K562 (cell line): ENCODE measurements around the gene TBC1D1. TPM values are rescaled to one million over a fixed set of nuclear protein-coding genes. Genes with fewer than 3 reads are reported as not detected.

ENCODE experiments used
- ATAC-seq: fragments of 200-7000 bp; cut with Tn5 transposase; 3 replicates; pipeline ENCODE4 v1.9.1; 2020; ENCODE audit warnings: moderate library complexity
- BruUV-seq: library from RNA; stranded (reverse); fragments of 400-500 nt; replicated peaks from 2 replicates; lab custom pipeline; 2021; lab: Mats Ljungman, UMichigan
- CTCF ChIA-PET: fragments of 300-600 bp; formaldehyde crosslinking; extraction: SDS; loops from one replicate; lab custom pipeline; 2021; ENCODE audit warnings: low intra/inter-chr PET ratio; lab: Yijun Ruan, JAX
- POLR2A ChIA-PET: fragments of 300-600, 350-650 bp; sonication (Branson Sonifier 250); formaldehyde crosslinking; extraction: SDS; loops from one replicate; lab custom pipeline; 2021; ENCODE audit warnings: antibody characterized with exemption, inconsistent platforms; lab: Yijun Ruan, JAX
- DNase-seq, 4 experiments: peaks; one replicate each; pipeline versions ENCODE4 v3.0.0 to v3.0.0-alpha.2; 2011 to 2018; ENCODE audit warnings: low spot score in 3 of 4, mixed read lengths in 3 of 4; ENCODE audit errors: extremely low read depth in 1 of 4
- FAIRE-seq: peaks from 2 replicates; lab custom pipeline; 2011; peaks lifted over from hg19 to GRCh38; lab: Jason Lieb, UNC
- H2AFZ ChIP-seq: 2 replicates; pipeline ENCODE4 v1.6.0; 2011; ENCODE audit warnings: low read depth, low read length, control low read depth, inconsistent platforms
- H3K27ac ChIP-seq: fragments of 200-600 bp; 3 replicates; pipeline ENCODE4 v1.8.0; 2011; ENCODE audit warnings: low read depth, mild to moderate bottlenecking, control low read depth, inconsistent platforms, low read length, moderate library complexity, mixed read lengths; ENCODE audit errors: extremely low read depth
- H3K27me3 ChIP-seq, 2 experiments: fragments of 300-600 bp in 1 of 2; 2 replicates in 1 of 2; 3 replicates in 1 of 2; pipeline versions ENCODE4 v1.6.0 to v1.8.0; 2011; ENCODE audit warnings: inconsistent platforms in 2 of 2, low read length in 2 of 2, mild to moderate bottlenecking in 1 of 2, mixed read lengths in 1 of 2, moderate library complexity in 1 of 2; ENCODE audit not compliant: control insufficient read depth in 2 of 2, insufficient read depth in 2 of 2
- H3K36me3 ChIP-seq: fragments of 300-600 bp; 3 replicates; pipeline ENCODE4 v1.8.0; 2011; ENCODE audit warnings: mild to moderate bottlenecking, low read length, inconsistent platforms; ENCODE audit not compliant: control insufficient read depth, insufficient read depth
- H3K4me1 ChIP-seq, 2 experiments: fragments of 200-600 bp in 1 of 2; replicated peaks in 1 of 2; 2 replicates in 1 of 2; 3 replicates in 1 of 2; pipeline versions ENCODE4 v1.5.1 to v1.8.0; 2011; ENCODE audit warnings: inconsistent platforms in 2 of 2, low read length in 2 of 2, mild to moderate bottlenecking in 1 of 2, mixed read lengths in 1 of 2, moderate library complexity in 1 of 2; ENCODE audit not compliant: control insufficient read depth in 2 of 2, insufficient read depth in 2 of 2
- H3K4me2 ChIP-seq: 2 replicates; pipeline ENCODE4 v1.6.1; 2011; ENCODE audit warnings: low read length, control low read depth, inconsistent platforms, mixed read lengths; ENCODE audit not compliant: insufficient read depth
- H3K4me3 ChIP-seq: fragments of 200-600 bp; sonication (generic), shearing (Covaris generic); 2 replicates; pipeline ENCODE4 v1.5.1; 2016; ENCODE audit warnings: control low read depth, inconsistent platforms
- H3K79me2 ChIP-seq: fragments of 200-600 bp; 3 replicates; pipeline ENCODE4 v1.8.0; 2011; ENCODE audit warnings: low read length, inconsistent platforms; ENCODE audit not compliant: control insufficient read depth, insufficient read depth
- H3K9ac ChIP-seq, 2 experiments: 2 replicates each; pipeline versions ENCODE4 v1.6.0 to v1.6.1; 2011; ENCODE audit warnings: low read depth in 2 of 2, low read length in 2 of 2, control low read depth in 1 of 2, inconsistent platforms in 1 of 2, mild to moderate bottlenecking in 1 of 2, mixed read lengths in 1 of 2; ENCODE audit not compliant: insufficient read depth in 1 of 2
- H3K9me1 ChIP-seq: one replicate; pipeline ENCODE4 v1.6.0; 2011; ENCODE audit warnings: inconsistent platforms, mild to moderate bottlenecking, low read length, moderate library complexity; ENCODE audit not compliant: control insufficient read depth, insufficient read depth
- H3K9me3 ChIP-seq: replicated peaks from 2 replicates; pipeline ENCODE4 v1.5.1; 2011; ENCODE audit warnings: low read depth, low read length, inconsistent platforms; ENCODE audit not compliant: control insufficient read depth, insufficient read depth
- H4K20me1 ChIP-seq: replicated peaks from 2 replicates; pipeline ENCODE4 v1.6.1; 2011; ENCODE audit warnings: low read length, inconsistent platforms, mixed read lengths; ENCODE audit not compliant: control insufficient read depth, insufficient read depth
- MXD1 ChIP-seq: fragments of 250-450 bp; sonication (Bioruptor Pico); IDR thresholded peaks from 2 replicates; pipeline ENCODE4 v1.8.0; 2021; ENCODE audit warnings: borderline replicate concordance, mild to moderate bottlenecking, moderate library complexity; ENCODE audit not compliant: poor library complexity, severe bottlenecking
- NEUROD1 ChIP-seq: fragments of 150-350 bp; IDR thresholded peaks from 2 replicates; pipeline ENCODE4 v1.6.1; 2014; ENCODE audit warnings: borderline replicate concordance, low read length, low read depth; ENCODE audit not compliant: partially characterized antibody
- TAF9B ChIP-seq: fragments of 450-650 bp; IDR thresholded peaks from 2 replicates; pipeline ENCODE4 v1.6.1; 2018; ENCODE audit warnings: mild to moderate bottlenecking; ENCODE audit not compliant: partially characterized antibody
- WGBS: fragments of 100-300 bp; shearing (Covaris generic); methylation state at CpG from one replicate; pipeline ENCODE4 v1.1.6; 2016; ENCODE audit warnings: low coverage, mixed read lengths; ENCODE audit not compliant: insufficient coverage; ENCODE audit errors: missing lambda C conversion rate; 5-methylcytosine and 5-hydroxymethylcytosine counted together
- in situ Hi-C: fragments of 300-500 bp; cut with MboI; formaldehyde crosslinking; loops from 4 replicates; pipeline ENCODE4 v1.15.0; 2018; ENCODE audit warnings: inconsistent platforms, mixed read lengths
- intact Hi-C: fragments of 100-400 bp; cut with micrococcal nuclease; formaldehyde crosslinking; loops from 2 replicates; pipeline ENCODE4 v1.14.2; 2022
- polyA plus RNA-seq, 8 experiments: library from polyadenylated mRNA; depleted of rRNA in 4 of 8; stranded (reverse) in 5 of 8; unstranded in 3 of 8; fragments of >200 nt; fragmentation: Nextera tagmentation in 2 of 8; fragmentation: Illumina TruSeq in 1 of 8; extraction: Ambion mirVana in 2 of 8; extraction: Trizol in 1 of 8; gene quantifications; 2 replicates each; pipeline versions ENCODE4 v1.2.1 to v1.2.3, GENCODE V29; 2011 to 2014; ENCODE audit warnings: inconsistent platforms in 1 of 8, missing spikeins in 1 of 8
- total RNA-seq, 7 experiments: library from RNA; depleted of rRNA in 6 of 7; stranded (reverse); fragments of >200 nt in 6 of 7; fragmentation: Illumina TruSeq in 2 of 7; extraction: Trizol in 2 of 7; gene quantifications; 2 replicates each; pipeline versions ENCODE4 v1.2.1 to v1.2.3, GENCODE V29; 2011 to 2021; ENCODE audit warnings: low replicate concordance in 1 of 7
- TF ChIP-seq, protein P1 (sequence below): fragments of 250-450 bp; sonication (Bioruptor Pico); IDR thresholded peaks from 2 replicates; pipeline ENCODE4 v1.4.0; 2020; ENCODE audit warnings: mild to moderate bottlenecking, moderate library complexity

Gene TBC1D1
- total and polyA plus RNA-seq, 9 of the 15 experiments (the other 6 are each of a cell fraction or from before 2014, with no cell fraction given): 0.59 to 14.2 (median 8.8) TPM

GRCh38 chr4:37998226-37998625 is 107.3 kb downstream of the TBC1D1 start:
- Histone ChIP-seq H4K20me1 (peaks cover 6% of the 10 kb centered on the region; the same call in 1 of the 2 replicates), H3K4me3 (no peak overlapping the region), H2AFZ (no peak overlapping the region), H3K36me3 (no peaks in the 10 kb centered on the region)
- ChIA-PET POLR2A (no interaction called here), CTCF (no interaction called here)
- intact Hi-C loops: no loop called here
- BruUV-seq: no TSS peak
- no peak for FAIRE-seq
- TF ChIP-seq, protein P1, sequence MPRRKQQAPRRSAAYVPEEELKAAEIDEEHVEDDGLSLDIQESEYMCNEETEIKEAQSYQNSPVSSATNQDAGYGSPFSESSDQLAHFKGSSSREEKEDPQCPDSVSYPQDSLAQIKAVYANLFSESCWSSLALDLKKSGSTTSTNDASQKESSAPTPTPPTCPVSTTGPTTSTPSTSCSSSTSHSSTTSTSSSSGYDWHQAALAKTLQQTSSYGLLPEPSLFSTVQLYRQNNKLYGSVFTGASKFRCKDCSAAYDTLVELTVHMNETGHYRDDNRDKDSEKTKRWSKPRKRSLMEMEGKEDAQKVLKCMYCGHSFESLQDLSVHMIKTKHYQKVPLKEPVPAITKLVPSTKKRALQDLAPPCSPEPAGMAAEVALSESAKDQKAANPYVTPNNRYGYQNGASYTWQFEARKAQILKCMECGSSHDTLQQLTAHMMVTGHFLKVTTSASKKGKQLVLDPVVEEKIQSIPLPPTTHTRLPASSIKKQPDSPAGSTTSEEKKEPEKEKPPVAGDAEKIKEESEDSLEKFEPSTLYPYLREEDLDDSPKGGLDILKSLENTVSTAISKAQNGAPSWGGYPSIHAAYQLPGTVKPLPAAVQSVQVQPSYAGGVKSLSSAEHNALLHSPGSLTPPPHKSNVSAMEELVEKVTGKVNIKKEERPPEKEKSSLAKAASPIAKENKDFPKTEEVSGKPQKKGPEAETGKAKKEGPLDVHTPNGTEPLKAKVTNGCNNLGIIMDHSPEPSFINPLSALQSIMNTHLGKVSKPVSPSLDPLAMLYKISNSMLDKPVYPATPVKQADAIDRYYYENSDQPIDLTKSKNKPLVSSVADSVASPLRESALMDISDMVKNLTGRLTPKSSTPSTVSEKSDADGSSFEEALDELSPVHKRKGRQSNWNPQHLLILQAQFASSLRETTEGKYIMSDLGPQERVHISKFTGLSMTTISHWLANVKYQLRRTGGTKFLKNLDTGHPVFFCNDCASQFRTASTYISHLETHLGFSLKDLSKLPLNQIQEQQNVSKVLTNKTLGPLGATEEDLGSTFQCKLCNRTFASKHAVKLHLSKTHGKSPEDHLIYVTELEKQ (CRISPR knock-in tag): no peak
- TF ChIP-seq TAF9B (no peak), MXD1 (no peak), NEUROD1 (no peak)
- TF ChIP-seq, all 486 proteins: peak for 0
- 3% methylated on average over 7 of the region's 9 CpGs for WGBS
- H3K4me1 ChIP-seq: peaks cover 3 to 7% of the 10 kb centered on the region in 2 experiments; a peak in 3 of 5 replicates
- H3K79me2 ChIP-seq: no peaks in the 10 kb centered on the region
- DNase-seq: no peak
- H3K9me3 ChIP-seq: no peaks in the 10 kb centered on the region
- H3K4me2 ChIP-seq: no peak overlapping the region
- in situ Hi-C loops: no loop called here
- peaks cover 9 to 12% of the 10 kb centered on the region in 2 experiments; a peak in 3 of 5 replicates for H3K27me3 ChIP-seq
- ATAC-seq: no peak
- no peak overlapping the region for H3K9ac ChIP-seq
- H3K27ac ChIP-seq: no peak overlapping the region
- no peaks in the 10 kb centered on the region for H3K9me1 ChIP-seq
